Activated T-cell treated with anti-CD3 and anti-CD28 coated beads for 24 hours (primary cell): ENCODE measurements around the gene AP2M1.
"Not testable (repeated sequence)": the region's sequence is repeated elsewhere in the genome, so short reads cannot be mapped to it uniquely, and the experiment has no call there.

ENCODE experiments used
- DNase-seq: peaks from one replicate; pipeline ENCODE4 v3.0.0-alpha.2; 2020; ENCODE audit warnings: low read depth

AP2M1 gene

GRCh38 chr3:184157206-184157605 lies 17.4 kb upstream of the AP2M1 start:
- DNase-seq: no peak

- DNase-seq: no peak
These were observed 16.3 kb upstream of the AP2M1 start for GRCh38 chr3:184158404-184158803.

- DNase-seq: no peak
These were observed 14.2 kb upstream of the AP2M1 start for GRCh38 chr3:184160456-184160855.

- not testable (repeated sequence) for DNase-seq
These were observed 12.0 kb upstream of the AP2M1 start for GRCh38 chr3:184162571-184163070.

- no peak for DNase-seq
These were observed 9.9 kb upstream of the AP2M1 start for GRCh38 chr3:184164648-184165330.

GRCh38 chr3:184165543-184165942 lies 9.1 kb upstream of the AP2M1 start:
- DNase-seq: no peak

- no peak for DNase-seq
These were observed 8.0 kb upstream of the AP2M1 start for GRCh38 chr3:184166671-184167070.

GRCh38 chr3:184167786-184168185 lies 6.9 kb upstream of the AP2M1 start:
- DNase-seq: no peak

GRCh38 chr3:184168363-184169120 lies 6.1 kb upstream of the AP2M1 start:
- no peak for DNase-seq

GRCh38 chr3:184169896-184170875 lies 4.5 kb upstream of the AP2M1 start:
- no peak for DNase-seq

- DNase-seq: no peak
These were observed 3.1 kb upstream of the AP2M1 start for GRCh38 chr3:184171562-184171961.

- DNase-seq: no peak
These were observed 1.8 kb upstream of the AP2M1 start for GRCh38 chr3:184172681-184173373.

GRCh38 chr3:184173374-184173722 lies 1.3 kb upstream of the AP2M1 start:
- DNase-seq: no peak

GRCh38 chr3:184174284-184174645 lies 390 bp upstream of the AP2M1 start:
- no peak for DNase-seq

- no peak for DNase-seq
These were observed 851 bp downstream of the AP2M1 start for GRCh38 chr3:184175506-184175905.

- no peak for DNase-seq
These were observed 1.3 kb downstream of the AP2M1 start for GRCh38 chr3:184175981-184176376.

GRCh38 chr3:184176377-184177330 lies 2.0 kb downstream of the AP2M1 start:
- DNase-seq: no peak

GRCh38 chr3:184177331-184177731 lies 2.7 kb downstream of the AP2M1 start:
- DNase-seq: no peak

- DNase-seq: no peak
These were observed 3.2 kb downstream of the AP2M1 start for GRCh38 chr3:184177767-184178306.

- DNase-seq: no peak
These were observed 4.0 kb downstream of the AP2M1 start for GRCh38 chr3:184178521-184179138.
